H9 (cell line): ENCODE measurements around the gene EFCC1. TPM values are rescaled to one million over a fixed set of nuclear protein-coding genes. Genes with fewer than 3 reads are reported as not detected.

Source experiments
- DNase-seq: peaks from one replicate; pipeline ENCODE4 v3.0.0-alpha.2; 2017
- H2AFZ ChIP-seq: one replicate; pipeline ENCODE4 v1.6.1; 2013; ENCODE audit warnings: mild to moderate bottlenecking, low read length, control low read depth, moderate library complexity
- H2AK5ac ChIP-seq: 2 replicates; pipeline ENCODE4 v1.6.1; 2013; ENCODE audit warnings: low read length, control low read depth, mixed read lengths; ENCODE audit not compliant: insufficient read length
- H2BK120ac ChIP-seq: one replicate; pipeline ENCODE4 v1.6.1; 2013; ENCODE audit warnings: low read depth, mild to moderate bottlenecking, low read length, control low read depth, inconsistent platforms; ENCODE audit not compliant: poor library complexity, severe bottlenecking
- H2BK12ac ChIP-seq: 2 replicates; pipeline ENCODE4 v1.6.1; 2013; ENCODE audit warnings: low read length, control low read depth, mixed read lengths, low read depth; ENCODE audit not compliant: insufficient read length
- H2BK15ac ChIP-seq: 2 replicates; pipeline ENCODE4 v1.6.1; 2013; ENCODE audit warnings: low read depth, low read length, control low read depth
- H2BK20ac ChIP-seq: one replicate; pipeline ENCODE4 v1.6.1; 2013; ENCODE audit warnings: low read depth, mild to moderate bottlenecking, low read length, control low read depth, inconsistent platforms; ENCODE audit not compliant: poor library complexity, severe bottlenecking
- H2BK5ac ChIP-seq: 2 replicates; pipeline ENCODE4 v1.6.1; 2013; ENCODE audit warnings: low read length, control low read depth, mixed read lengths; ENCODE audit not compliant: insufficient read length
- H3K14ac ChIP-seq: 2 replicates; pipeline ENCODE4 v1.6.1; 2013; ENCODE audit warnings: low read length, control low read depth; ENCODE audit not compliant: insufficient read depth
- H3K18ac ChIP-seq: 2 replicates; pipeline ENCODE4 v1.6.1; 2013; ENCODE audit warnings: low read depth, mild to moderate bottlenecking, mixed read lengths, low read length, control low read depth; ENCODE audit not compliant: insufficient read length
- H3K23ac ChIP-seq: 2 replicates; pipeline ENCODE4 v1.6.1; 2013; ENCODE audit warnings: low read length, control low read depth, mixed read lengths, low read depth; ENCODE audit not compliant: insufficient read length
- H3K23me2 ChIP-seq: 2 replicates; pipeline ENCODE4 v1.6.1; 2013; ENCODE audit warnings: low read depth, mild to moderate bottlenecking, mixed read lengths, low read length, control low read depth; ENCODE audit not compliant: insufficient read length, poor library complexity, severe bottlenecking
- H3K27ac ChIP-seq: 2 replicates; pipeline ENCODE4 v1.5.1; 2013; ENCODE audit warnings: low read length, control low read depth, mixed read lengths, low read depth; ENCODE audit not compliant: insufficient read length
- H3K27me3 ChIP-seq: 2 replicates; pipeline ENCODE4 v1.6.1; 2013; ENCODE audit warnings: low read length, control low read depth, inconsistent platforms; ENCODE audit not compliant: insufficient read depth
- H3K4ac ChIP-seq: 2 replicates; pipeline ENCODE4 v1.6.1; 2013; ENCODE audit warnings: low read depth, mild to moderate bottlenecking, control low read depth, inconsistent platforms, low read length, moderate library complexity
- H3K4me1 ChIP-seq: 2 replicates; pipeline ENCODE4 v1.6.1; 2013; ENCODE audit warnings: low read length, control low read depth, inconsistent platforms; ENCODE audit not compliant: insufficient read depth
- H3K4me2 ChIP-seq: 2 replicates; pipeline ENCODE4 v1.6.1; 2013; ENCODE audit warnings: low read length, control low read depth, mixed read lengths; ENCODE audit not compliant: insufficient read length, insufficient read depth
- H3K56ac ChIP-seq: 2 replicates; pipeline ENCODE4 v1.6.1; 2013; ENCODE audit warnings: low read depth, mild to moderate bottlenecking, mixed read lengths, low read length, control low read depth; ENCODE audit not compliant: insufficient read length
- H3K79me1 ChIP-seq: 2 replicates; pipeline ENCODE4 v1.6.1; 2013; ENCODE audit warnings: low read depth, mild to moderate bottlenecking, moderate library complexity, low read length, control low read depth, inconsistent platforms; ENCODE audit not compliant: insufficient read depth, poor library complexity, severe bottlenecking
- H3K79me2 ChIP-seq: 2 replicates; pipeline ENCODE4 v1.6.1; 2013; ENCODE audit warnings: low read length, control low read depth, inconsistent platforms; ENCODE audit not compliant: insufficient read depth
- H3K9ac ChIP-seq: 2 replicates; pipeline ENCODE4 v1.6.1; 2013; ENCODE audit warnings: low read length, control low read depth, mixed read lengths; ENCODE audit not compliant: insufficient read length; ENCODE audit errors: extremely low read depth
- H3K9me3 ChIP-seq: one replicate; pipeline ENCODE4 v1.6.1; 2013; ENCODE audit warnings: low read depth, low read length, inconsistent platforms; ENCODE audit not compliant: control insufficient read depth
- H3T11ph ChIP-seq: one replicate; pipeline ENCODE4 v1.6.1; 2013; ENCODE audit warnings: mild to moderate bottlenecking, low read length, control low read depth, inconsistent platforms
- H4K20me1 ChIP-seq: one replicate; pipeline ENCODE4 v1.6.1; 2013; ENCODE audit not compliant: control insufficient read depth, insufficient read length, insufficient read depth
- H4K5ac ChIP-seq: 2 replicates; pipeline ENCODE4 v1.6.1; 2013; ENCODE audit warnings: low read depth, mild to moderate bottlenecking, mixed read lengths, low read length, control low read depth; ENCODE audit not compliant: insufficient read length
- H4K8ac ChIP-seq: replicated peaks from 2 replicates; pipeline ENCODE4 v1.6.1; 2013; ENCODE audit warnings: low read length, control low read depth, mixed read lengths, low read depth; ENCODE audit not compliant: insufficient read length
- H4K91ac ChIP-seq: 2 replicates; pipeline ENCODE4 v1.6.1; 2013; ENCODE audit warnings: low read depth, mild to moderate bottlenecking, moderate library complexity, mixed read lengths, low read length, control low read depth; ENCODE audit not compliant: insufficient read length
- H3K27ac Mint-ChIP-seq, 3 experiments: 2 replicates in 2 of 3; 3 replicates in 1 of 3; pipeline ENCODE4 v1.8.0; 2020 to 2021; ENCODE audit warnings: mixed read lengths in 3 of 3, mild to moderate bottlenecking in 1 of 3, moderate library complexity in 1 of 3
- H3K27me3 Mint-ChIP-seq: 2 replicates; pipeline ENCODE4 v1.8.0; 2021; ENCODE audit warnings: low read depth, mild to moderate bottlenecking, moderate library complexity, mixed read lengths
- H3K36me3 Mint-ChIP-seq, 3 experiments: 2 replicates in 2 of 3; 3 replicates in 1 of 3; pipeline ENCODE4 v1.8.0; 2020 to 2021; ENCODE audit warnings: low read depth in 3 of 3, mixed read lengths in 3 of 3; ENCODE audit not compliant: insufficient read depth in 1 of 3
- H3K4me1 Mint-ChIP-seq, 2 experiments: 2 replicates each; pipeline ENCODE4 v1.8.0; 2020; ENCODE audit warnings: mixed read lengths in 2 of 2
- H3K4me3 Mint-ChIP-seq, 2 experiments: 2 replicates in 1 of 2; 3 replicates in 1 of 2; pipeline ENCODE4 v1.8.0; 2020 to 2021; ENCODE audit warnings: mild to moderate bottlenecking in 2 of 2, mixed read lengths in 2 of 2, moderate library complexity in 1 of 2
- H3K9me3 Mint-ChIP-seq, 2 experiments: 2 replicates in 1 of 2; 3 replicates in 1 of 2; pipeline ENCODE4 v1.8.0; 2020; ENCODE audit warnings: mild to moderate bottlenecking in 2 of 2, mixed read lengths in 2 of 2, moderate library complexity in 1 of 2
- WGBS: extraction: QIAGEN DNeasy Blood & Tissue Kit; methylation state at CpG from one replicate; pipeline ENCODE4 v1.1.7; 2013; ENCODE audit warnings: missing lambda C conversion rate, low lambda C conversion rate, mixed read lengths; ENCODE audit not compliant: insufficient read length; ENCODE audit errors: extremely low coverage; 5-methylcytosine and 5-hydroxymethylcytosine counted together
- total RNA-seq: library from RNA; stranded (reverse); gene quantifications from 2 replicates; pipeline ENCODE4 v1.2.1, GENCODE V29; 2021
- TF ChIP-seq, protein P1 (sequence below): fragments of 200-600 bp; sonication (generic); conservative IDR thresholded peaks from 3 replicates; pipeline ENCODE4 v1.8.0; 2021; ENCODE audit warnings: antibody characterized with exemption, mild to moderate bottlenecking

Gene EFCC1
- total RNA-seq, 1 experiment from 2014 or later: 0.09 TPM

DNA sequence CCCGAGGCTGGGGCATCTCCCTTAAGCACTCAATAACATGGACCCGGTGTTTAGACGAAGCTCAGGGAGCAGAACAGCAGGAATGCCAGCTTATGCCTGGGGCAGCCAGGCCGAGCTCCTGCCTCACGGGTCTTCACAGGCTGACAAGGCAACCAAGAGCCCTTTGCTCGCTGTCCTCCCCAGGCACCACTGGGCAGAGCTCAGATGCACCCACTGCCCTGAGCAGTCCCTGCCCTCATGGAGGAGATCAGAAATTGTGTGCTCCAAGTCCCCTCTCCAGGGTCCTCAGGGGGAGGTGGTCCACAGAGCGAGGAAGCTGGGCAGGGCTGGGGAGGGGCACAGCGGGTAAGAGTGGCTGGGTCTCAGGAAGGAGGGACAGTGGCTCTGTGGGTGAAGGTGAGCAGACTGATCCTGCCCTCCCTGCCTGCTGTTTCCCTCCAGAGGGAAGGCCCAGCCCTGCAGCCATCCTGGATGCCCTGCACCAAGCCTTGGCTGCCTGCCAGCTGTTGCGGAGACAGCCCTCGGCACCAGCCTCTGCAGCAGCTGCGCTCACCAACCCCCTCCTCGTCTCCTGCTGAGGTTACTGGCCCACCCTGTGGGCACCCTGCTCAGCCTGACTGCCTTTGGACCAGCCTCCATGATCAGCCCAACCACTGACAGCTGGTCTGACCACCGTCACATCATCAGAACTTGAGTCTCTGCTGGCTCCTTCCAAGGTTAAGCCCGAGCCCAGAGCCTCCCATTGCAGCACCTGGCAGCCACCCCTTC is 38.4 kb downstream of the EFCC1 start:
- Histone ChIP-seq H3K4me1 (no peaks in the 10 kb centered on the region; the same call in 1 of the 2 replicates), H2BK120ac (no peak overlapping the region), H3K23ac (no peak overlapping the region), H4K5ac (no peak overlapping the region), H3K27me3 (no peaks in the 10 kb centered on the region), H2BK5ac (no peak overlapping the region), H2BK20ac (no peak overlapping the region), H3K56ac (no peak overlapping the region), H2AK5ac (no peak overlapping the region), H3K23me2 (no peaks in the 10 kb centered on the region), H3K79me2 (no peaks in the 10 kb centered on the region), H2BK12ac (no peak overlapping the region), H3T11ph (no peak overlapping the region), H4K91ac (no peak overlapping the region), H2BK15ac (no peak overlapping the region), H3K14ac (no peak overlapping the region), H4K20me1 (no peaks in the 10 kb centered on the region), H3K18ac (no peak overlapping the region), H3K4me2 (no peak overlapping the region), H3K79me1 (no peaks in the 10 kb centered on the region), H3K9ac (no peak overlapping the region), H3K9me3 (no peaks in the 10 kb centered on the region), H3K27ac (no peak overlapping the region), H4K8ac (no peak overlapping the region), H3K4ac (no peak overlapping the region), H2AFZ (no peak overlapping the region)
- Mint-ChIP-seq H3K9me3 (peaks cover 0 to 4% of the 10 kb centered on the region in 2 experiments; a peak in 2 of 5 replicates), H3K4me3 (no peak overlapping the region), H3K27ac (no peak overlapping the region; a peak in 1 of 7 replicates), H3K36me3 (no peaks in the 10 kb centered on the region), H3K27me3 (no peaks in the 10 kb centered on the region), H3K4me1 (peaks cover 15 to 39% of the 10 kb centered on the region in 2 experiments)
- DNase-seq: no peak
- WGBS: no CpG with 5 or more reads among the region's 14 CpGs
- TF ChIP-seq, protein P1, sequence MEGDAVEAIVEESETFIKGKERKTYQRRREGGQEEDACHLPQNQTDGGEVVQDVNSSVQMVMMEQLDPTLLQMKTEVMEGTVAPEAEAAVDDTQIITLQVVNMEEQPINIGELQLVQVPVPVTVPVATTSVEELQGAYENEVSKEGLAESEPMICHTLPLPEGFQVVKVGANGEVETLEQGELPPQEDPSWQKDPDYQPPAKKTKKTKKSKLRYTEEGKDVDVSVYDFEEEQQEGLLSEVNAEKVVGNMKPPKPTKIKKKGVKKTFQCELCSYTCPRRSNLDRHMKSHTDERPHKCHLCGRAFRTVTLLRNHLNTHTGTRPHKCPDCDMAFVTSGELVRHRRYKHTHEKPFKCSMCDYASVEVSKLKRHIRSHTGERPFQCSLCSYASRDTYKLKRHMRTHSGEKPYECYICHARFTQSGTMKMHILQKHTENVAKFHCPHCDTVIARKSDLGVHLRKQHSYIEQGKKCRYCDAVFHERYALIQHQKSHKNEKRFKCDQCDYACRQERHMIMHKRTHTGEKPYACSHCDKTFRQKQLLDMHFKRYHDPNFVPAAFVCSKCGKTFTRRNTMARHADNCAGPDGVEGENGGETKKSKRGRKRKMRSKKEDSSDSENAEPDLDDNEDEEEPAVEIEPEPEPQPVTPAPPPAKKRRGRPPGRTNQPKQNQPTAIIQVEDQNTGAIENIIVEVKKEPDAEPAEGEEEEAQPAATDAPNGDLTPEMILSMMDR: no peak
